ENCODE data around the gene TOR1B.

Gene TOR1B

GRCh38 chr9:129814432-129815223, 11.6 kb downstream of the TOR1B start:
- DNase-seq (ENCODE audit: low read depth in 1 of 2, low spot score in 1 of 2): no peak
- peak overlapping the region; percentile 21; the same call in 1 of the 2 replicates for H3K27ac ChIP-seq (replicated peaks)
- H3K4me3 ChIP-seq (replicated peaks; ENCODE audit: insufficient read depth, low read length): no peak overlapping the region
- H3K27me3 ChIP-seq (ENCODE audit: insufficient read depth, poor library complexity, severe bottlenecking): no peaks in the 10 kb centered on the region
- TF ChIP-seq CTCF (IDR thresholded peaks at IDR 0.05; ENCODE audit: insufficient read depth, low read length) (no peak), SPI1 (IDR thresholded peaks at IDR 0.05; ENCODE audit: borderline replicate concordance, low read depth) (no peak), REST (IDR thresholded peaks at IDR 0.05; ENCODE audit: insufficient replicate concordance, low read depth) (no peak), POLR2AphosphoS5 (IDR thresholded peaks at IDR 0.05; ENCODE audit: low read depth) (no peak; the same call in 1 of the 2 replicates), GABPA (IDR thresholded peaks at IDR 0.05; ENCODE audit: low read depth) (no peak)

- TF ChIP-seq SPI1 (IDR thresholded peaks at IDR 0.05; ENCODE audit: borderline replicate concordance, low read depth) (no peak), CTCF (IDR thresholded peaks at IDR 0.05; ENCODE audit: insufficient read depth, low read length) (no peak), REST (IDR thresholded peaks at IDR 0.05; ENCODE audit: insufficient replicate concordance, low read depth) (no peak), POLR2AphosphoS5 (IDR thresholded peaks at IDR 0.05; ENCODE audit: low read depth) (no peak), GABPA (IDR thresholded peaks at IDR 0.05; ENCODE audit: low read depth) (no peak)
These were observed 12.3 kb downstream of the TOR1B start for GRCh38 chr9:129815278-129815677.

GRCh38 chr9:129816501-129817435, 13.8 kb downstream of the TOR1B start:
- Histone ChIP-seq H3K4me3 (replicated peaks; ENCODE audit: insufficient read depth, low read length) (no peak overlapping the region), H3K27me3 (ENCODE audit: insufficient read depth, poor library complexity, severe bottlenecking) (no peaks in the 10 kb centered on the region), H3K27ac (replicated peaks) (peak overlapping the region; percentile 76)
- peak; percentile 34 for TF ChIP-seq REST (IDR thresholded peaks at IDR 0.05; ENCODE audit: insufficient replicate concordance, low read depth)
- peak; percentile 76; the same call in 1 of the 2 replicates for TF ChIP-seq SPI1 (IDR thresholded peaks at IDR 0.05; ENCODE audit: borderline replicate concordance, low read depth)
- no peak for TF ChIP-seq CTCF (IDR thresholded peaks at IDR 0.05; ENCODE audit: insufficient read depth, low read length)
- TF ChIP-seq POLR2AphosphoS5 (IDR thresholded peaks at IDR 0.05; ENCODE audit: low read depth): peak; percentile 73
- peak; percentile 72 to 97 for DNase-seq (ENCODE audit: low read depth in 1 of 2, low spot score in 1 of 2)

More at GRCh38 chr9:129815278-129815677, 12.3 kb downstream of the TOR1B start:
- Histone ChIP-seq H3K27ac (replicated peaks) (peak overlapping the region; percentile 76), H3K27me3 (ENCODE audit: insufficient read depth, poor library complexity, severe bottlenecking) (no peaks in the 10 kb centered on the region), H3K4me3 (replicated peaks; ENCODE audit: insufficient read depth, low read length) (no peak overlapping the region)
- DNase-seq (ENCODE audit: low read depth in 1 of 2, low spot score in 1 of 2): no peak

Measured in HL-60 (cell line).